CD4-positive, CD25-positive, alpha-beta regulatory T cell (primary cell): Measurements from ENCODE around the gene SLC12A6. TPM values are rescaled to one million over a fixed set of nuclear protein-coding genes. Genes with fewer than 3 reads are reported as not detected.
A peak's percentile ranks its signal among the peaks of the same experiment; 100 is the strongest.

Experiments used
- ATAC-seq, 2 donors: fragments of 150-1000 bp; cut with Tn5 transposase; one replicate each; pipeline ENCODE4 v1.10.0; 2021; ENCODE audit warnings: low read depth in 2 of 2, moderate number of reproducible peaks in 2 of 2, moderate library complexity in 1 of 2
- DNase-seq, 3 donors: peaks; one replicate each; pipeline versions ENCODE4 v3.0.0 to v3.0.0-alpha.2; 2012 to 2022; ENCODE audit warnings: mixed read lengths in 1 of 3
- H3K27ac ChIP-seq: one replicate; pipeline ENCODE4 v1.7.0; 2013; ENCODE audit warnings: mild to moderate bottlenecking, low read length; ENCODE audit not compliant: insufficient read depth, poor library complexity, severe bottlenecking
- H3K27me3 ChIP-seq: one replicate; pipeline ENCODE4 v1.7.0; 2013; ENCODE audit warnings: low read length; ENCODE audit not compliant: control insufficient read depth, insufficient read depth
- H3K36me3 ChIP-seq: one replicate; pipeline ENCODE4 v1.7.0; 2013; ENCODE audit warnings: mild to moderate bottlenecking, low read length, moderate library complexity; ENCODE audit not compliant: control insufficient read depth, insufficient read depth
- H3K4me1 ChIP-seq: 2 replicates; pipeline ENCODE4 v1.7.0; 2013; ENCODE audit warnings: mild to moderate bottlenecking, low read length; ENCODE audit not compliant: insufficient read depth, control insufficient read depth, poor library complexity, severe bottlenecking
- H3K4me3 ChIP-seq: one replicate; pipeline ENCODE4 v1.7.0; 2013; ENCODE audit warnings: low read depth, mild to moderate bottlenecking, low read length, moderate library complexity
- H3K9me3 ChIP-seq, 2 experiments: 1 replicate in 1 of 2; 2 replicates in 1 of 2; pipeline ENCODE4 v1.7.0; 2013; ENCODE audit warnings: low read length in 2 of 2, mild to moderate bottlenecking in 1 of 2, moderate library complexity in 1 of 2; ENCODE audit not compliant: control insufficient read depth in 2 of 2
- H3K27ac Mint-ChIP-seq, 3 donors: one replicate each; pipeline ENCODE4 v1.8.0; 2020 to 2022; ENCODE audit warnings: mild to moderate bottlenecking in 3 of 3, mixed read lengths in 3 of 3, moderate library complexity in 2 of 3
- H3K27me3 Mint-ChIP-seq: one replicate; pipeline ENCODE4 v1.8.0; 2022; ENCODE audit warnings: mild to moderate bottlenecking, mixed read lengths
- H3K36me3 Mint-ChIP-seq: one replicate; pipeline ENCODE4 v1.8.0; 2020; ENCODE audit warnings: mixed read lengths
- H3K4me1 Mint-ChIP-seq, 4 donors: one replicate each; pipeline ENCODE4 v1.8.0; 2020 to 2022; ENCODE audit warnings: mixed read lengths in 4 of 4, mild to moderate bottlenecking in 1 of 4
- H3K4me3 Mint-ChIP-seq, 4 donors: one replicate each; pipeline ENCODE4 v1.8.0; 2020 to 2022; ENCODE audit warnings: mild to moderate bottlenecking in 4 of 4, mixed read lengths in 4 of 4, moderate library complexity in 3 of 4
- H3K9me3 Mint-ChIP-seq, 7 donors: one replicate each; pipeline ENCODE4 v1.8.0; 2020 to 2022; ENCODE audit warnings: mixed read lengths in 7 of 7, mild to moderate bottlenecking in 3 of 7, moderate library complexity in 2 of 7
- polyA plus RNA-seq, 4 donors: library from polyadenylated mRNA; unstranded; fragments of 300-500 nt; fragmentation: Illumina TruSeq; gene quantifications; one replicate each; pipeline ENCODE4 v1.2.3, GENCODE V29; 2021
- total RNA-seq: library from RNA; stranded (reverse); gene quantifications from one replicate; pipeline ENCODE4 v1.2.3, GENCODE V29; 2022

SLC12A6 gene
- total and polyA plus RNA-seq, 5 donors from 2014 or later = 14.1 to 150 (median 14.7) TPM

DNA sequence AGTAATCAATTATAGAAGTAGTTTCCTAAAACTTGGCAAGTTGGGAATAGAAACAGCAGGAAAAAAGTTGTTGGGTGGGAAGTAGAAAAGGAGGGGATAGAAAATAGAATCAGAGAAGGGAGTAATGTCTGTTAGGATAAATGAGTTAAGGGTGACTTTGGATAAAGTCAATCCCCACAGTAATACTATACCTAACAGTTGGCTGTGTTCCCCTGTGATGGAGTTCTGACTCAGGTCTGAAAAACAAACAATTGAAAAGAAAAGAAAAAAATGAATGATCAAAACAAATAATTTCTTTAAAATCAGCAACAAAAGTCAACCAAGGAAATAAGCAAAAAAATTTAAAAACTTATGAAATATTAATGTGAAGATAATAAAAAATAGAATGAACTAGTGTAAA, 62.4 kb downstream of the SLC12A6 start:
- H3K9me3 Mint-ChIP-seq = no peaks in the 10 kb centered on the region
- H3K4me1 Mint-ChIP-seq = peaks cover 33 to 51% (median 36%) of the 10 kb centered on the region in 4 donors
- DNase-seq (no peak), ATAC-seq (no peak)
- no peak overlapping the region for H3K27ac Mint-ChIP-seq
- no peaks in the 10 kb centered on the region for H3K27me3 ChIP-seq
- H3K4me3 Mint-ChIP-seq = no peak overlapping the region
- H3K4me3 ChIP-seq = no peak overlapping the region
- no peaks in the 10 kb centered on the region for H3K27me3 Mint-ChIP-seq
- H3K36me3 ChIP-seq = peaks cover 30% of the 10 kb centered on the region
- H3K9me3 ChIP-seq = no peaks in the 10 kb centered on the region
- H3K4me1 ChIP-seq = peaks cover 3% of the 10 kb centered on the region
- no peak overlapping the region for H3K27ac ChIP-seq
- H3K36me3 Mint-ChIP-seq = peaks cover 28% of the 10 kb centered on the region

DNA sequence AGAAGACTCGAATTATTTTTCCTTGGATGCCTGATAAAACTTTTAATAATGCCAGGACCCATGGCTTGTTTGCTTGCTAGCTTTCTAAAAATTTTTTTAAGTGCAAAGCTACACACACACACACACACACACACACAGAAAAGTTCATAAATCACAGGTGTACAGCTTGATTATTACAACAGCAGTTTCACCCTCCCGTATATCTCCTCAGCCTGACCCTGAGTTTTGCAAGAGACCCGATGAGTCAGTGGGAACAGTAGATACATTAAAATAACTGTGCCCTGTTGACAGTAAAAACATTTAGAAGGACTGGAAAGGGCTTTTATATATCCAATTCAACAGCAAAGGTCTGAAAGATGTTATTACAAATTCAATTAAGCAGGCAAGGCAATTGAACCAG, 66.1 kb downstream of the SLC12A6 start:
- Mint-ChIP-seq H3K4me1 (peaks cover 23 to 37% (median 27%) of the 10 kb centered on the region in 4 donors), H3K9me3 (no peaks in the 10 kb centered on the region), H3K36me3 (peaks cover 34% of the 10 kb centered on the region), H3K27ac (peak overlapping the region in 2 of 3 donors; percentile 51 to 89), H3K4me3 (no peak overlapping the region), H3K27me3 (no peaks in the 10 kb centered on the region)
- no peak overlapping the region for H3K27ac ChIP-seq
- no peak overlapping the region for H3K4me3 ChIP-seq
- ATAC-seq = no peak
- H3K9me3 ChIP-seq = no peaks in the 10 kb centered on the region
- DNase-seq = no peak
- peaks cover 3% of the 10 kb centered on the region for H3K4me1 ChIP-seq
- H3K36me3 ChIP-seq = peaks cover 33% of the 10 kb centered on the region
- H3K27me3 ChIP-seq = no peaks in the 10 kb centered on the region

DNA sequence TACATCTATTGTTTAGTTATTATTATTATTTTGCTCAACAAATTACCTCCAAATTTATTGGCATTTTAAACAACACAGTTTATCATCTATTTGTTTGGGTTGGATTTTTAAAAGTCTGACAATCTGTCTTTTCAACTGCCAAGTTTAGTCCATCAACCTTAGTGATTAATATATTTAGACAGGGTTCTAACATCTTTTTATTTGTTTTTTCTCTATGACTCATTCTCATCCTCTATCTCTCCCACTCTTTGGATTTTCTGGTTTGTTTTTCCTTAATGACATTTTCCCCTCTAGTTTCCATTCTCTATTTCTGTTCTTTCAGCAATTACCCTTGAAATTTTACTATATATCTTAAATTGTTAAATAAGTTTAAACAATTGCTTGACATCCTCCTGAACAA, 70.8 kb downstream of the SLC12A6 start:
- Histone ChIP-seq H3K27ac (no peak overlapping the region), H3K27me3 (no peaks in the 10 kb centered on the region), H3K9me3 (no peaks in the 10 kb centered on the region), H3K36me3 (peaks cover 16% of the 10 kb centered on the region), H3K4me1 (no peaks in the 10 kb centered on the region), H3K4me3 (no peak overlapping the region)
- H3K9me3 Mint-ChIP-seq = no peaks in the 10 kb centered on the region
- H3K27ac Mint-ChIP-seq = peak overlapping the region in 1 of 3 donors; percentile 83
- ATAC-seq (no peak), DNase-seq (no peak)
- H3K27me3 Mint-ChIP-seq = no peaks in the 10 kb centered on the region
- H3K4me3 Mint-ChIP-seq = no peak overlapping the region
- peaks cover 20% of the 10 kb centered on the region for H3K36me3 Mint-ChIP-seq
- peaks cover 18 to 37% (median 24%) of the 10 kb centered on the region in 4 donors for H3K4me1 Mint-ChIP-seq

DNA sequence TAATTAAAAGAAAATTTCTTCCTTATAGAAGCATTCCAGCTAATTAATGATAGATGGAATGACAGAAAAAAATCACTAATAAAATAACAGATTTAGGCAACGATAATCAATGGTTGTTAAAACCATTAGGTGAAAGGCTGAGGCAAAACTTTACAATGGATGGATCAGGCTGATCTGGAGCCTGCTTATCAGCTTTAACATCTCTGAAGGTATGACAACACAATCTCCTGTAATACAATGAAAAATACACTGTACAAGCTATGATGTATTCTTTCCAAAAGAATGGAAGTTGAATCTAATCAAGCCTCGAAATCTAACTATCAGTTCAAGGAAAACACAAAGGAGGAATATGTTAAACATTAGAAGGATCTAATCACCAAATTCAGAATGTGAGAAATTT, 73.5 kb downstream of the SLC12A6 start:
- no peaks in the 10 kb centered on the region for H3K9me3 Mint-ChIP-seq
- no peak for DNase-seq
- H3K4me1 ChIP-seq = no peaks in the 10 kb centered on the region
- H3K27me3 ChIP-seq = no peaks in the 10 kb centered on the region
- peaks cover 14 to 25% (median 17%) of the 10 kb centered on the region in 4 donors for H3K4me1 Mint-ChIP-seq
- H3K27me3 Mint-ChIP-seq = no peaks in the 10 kb centered on the region
- ATAC-seq = no peak
- H3K36me3 ChIP-seq = peaks cover 25% of the 10 kb centered on the region
- H3K4me3 Mint-ChIP-seq = no peak overlapping the region
- H3K4me3 ChIP-seq = no peak overlapping the region
- peak overlapping the region; percentile 14 for H3K27ac ChIP-seq
- H3K36me3 Mint-ChIP-seq = peaks cover 14% of the 10 kb centered on the region
- H3K27ac Mint-ChIP-seq = no peak overlapping the region
- H3K9me3 ChIP-seq = no peaks in the 10 kb centered on the region

DNA sequence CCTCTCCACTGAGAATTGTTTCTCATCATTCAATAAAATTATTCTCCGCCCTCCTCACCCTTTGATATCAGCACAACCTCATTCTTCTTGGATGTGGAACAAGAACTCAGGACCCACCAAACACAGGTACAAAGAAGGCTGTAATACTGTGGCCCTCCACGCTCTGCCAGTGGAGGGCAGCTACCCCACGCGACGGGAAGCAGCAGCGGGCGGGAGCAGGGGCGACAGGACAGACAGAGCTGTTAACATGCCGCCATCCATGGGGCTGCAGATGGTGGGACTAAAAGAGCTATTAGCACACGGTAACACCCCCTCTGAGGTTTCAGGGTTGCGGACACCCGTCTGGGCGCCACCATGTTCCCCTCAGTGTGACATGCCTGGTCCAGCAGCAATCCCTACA, 75.2 kb downstream of the SLC12A6 start:
- H3K36me3 ChIP-seq = peaks cover 39% of the 10 kb centered on the region
- peaks cover 17% of the 10 kb centered on the region for H3K36me3 Mint-ChIP-seq
- DNase-seq = no peak

DNA sequence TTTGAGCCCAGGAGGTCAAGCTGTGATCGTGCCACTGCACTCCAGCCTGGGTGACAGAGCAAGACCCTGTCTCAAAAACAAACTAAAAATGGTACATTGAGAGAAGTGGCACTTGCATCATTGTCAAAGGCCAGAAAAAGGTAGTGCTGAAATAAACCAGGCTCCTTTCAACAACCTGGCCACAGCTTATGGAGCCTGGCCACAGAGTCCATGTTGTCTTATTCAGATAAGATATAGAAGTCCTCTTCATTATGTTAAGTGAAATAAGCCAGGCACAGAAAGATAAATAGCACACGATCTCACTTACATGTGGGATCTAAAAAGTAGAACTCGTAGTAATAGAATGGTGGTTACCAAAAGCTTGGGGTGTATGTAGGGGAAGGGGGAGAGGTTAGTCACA, 78.0 kb downstream of the SLC12A6 start:
- Histone ChIP-seq H3K27me3 (no peaks in the 10 kb centered on the region), H3K27ac (no peak overlapping the region), H3K4me3 (no peak overlapping the region), H3K4me1 (no peaks in the 10 kb centered on the region), H3K36me3 (peaks cover 62% of the 10 kb centered on the region), H3K9me3 (no peaks in the 10 kb centered on the region)
- no peaks in the 10 kb centered on the region for H3K9me3 Mint-ChIP-seq
- H3K4me1 Mint-ChIP-seq = peaks cover 0 to 15% (median 14%) of the 10 kb centered on the region in 4 donors
- no peak for DNase-seq
- no peaks in the 10 kb centered on the region for H3K27me3 Mint-ChIP-seq
- peak overlapping the region in 1 of 3 donors; percentile 97 for H3K27ac Mint-ChIP-seq
- no peak for ATAC-seq
- no peak overlapping the region for H3K4me3 Mint-ChIP-seq
- H3K36me3 Mint-ChIP-seq = peaks cover 39% of the 10 kb centered on the region

More for the DNA sequence above, 75.2 kb downstream of the SLC12A6 start:
- H3K27ac ChIP-seq = no peak overlapping the region
- H3K27me3 Mint-ChIP-seq = no peaks in the 10 kb centered on the region
- no peak for ATAC-seq
- no peaks in the 10 kb centered on the region for H3K9me3 ChIP-seq
- H3K4me1 ChIP-seq = no peaks in the 10 kb centered on the region
- no peaks in the 10 kb centered on the region for H3K9me3 Mint-ChIP-seq
- no peak overlapping the region for H3K4me3 Mint-ChIP-seq
- peak overlapping the region in 2 of 3 donors; percentile 51 to 87 for H3K27ac Mint-ChIP-seq
- no peaks in the 10 kb centered on the region for H3K27me3 ChIP-seq
- H3K4me1 Mint-ChIP-seq = peaks cover 11 to 20% (median 15%) of the 10 kb centered on the region in 4 donors
- H3K4me3 ChIP-seq = no peak overlapping the region

DNA sequence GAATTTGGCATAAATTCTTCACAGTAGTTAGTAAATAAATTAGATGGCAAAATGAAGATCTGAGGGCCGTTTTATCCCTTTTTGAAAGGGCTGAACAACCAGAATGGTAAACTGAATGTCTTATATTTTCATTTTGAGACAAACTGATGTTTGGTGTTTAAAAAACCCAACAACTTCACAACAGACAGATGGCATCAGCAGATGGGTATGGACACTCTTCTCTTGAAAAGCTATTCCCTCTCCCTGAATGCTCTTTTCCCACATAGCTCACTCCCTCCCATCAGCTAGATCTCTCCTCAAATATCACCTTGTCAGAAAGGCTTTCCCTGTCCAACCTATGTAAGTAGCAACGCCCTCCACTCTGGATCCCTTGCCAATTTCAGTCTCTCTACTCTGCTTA, 79.4 kb downstream of the SLC12A6 start:
- no peak overlapping the region for H3K4me3 ChIP-seq
- ATAC-seq = no peak
- H3K36me3 Mint-ChIP-seq = peaks cover 48% of the 10 kb centered on the region
- no peaks in the 10 kb centered on the region for H3K4me1 ChIP-seq
- peaks cover 0 to 15% (median 6%) of the 10 kb centered on the region in 4 donors for H3K4me1 Mint-ChIP-seq
- H3K9me3 ChIP-seq = no peaks in the 10 kb centered on the region
- H3K27me3 Mint-ChIP-seq = no peaks in the 10 kb centered on the region
- H3K4me3 Mint-ChIP-seq = no peak overlapping the region
- H3K27me3 ChIP-seq = no peaks in the 10 kb centered on the region
- H3K9me3 Mint-ChIP-seq = no peaks in the 10 kb centered on the region
- peak overlapping the region; percentile 0 to 76 (median 0) for H3K27ac Mint-ChIP-seq
- peak overlapping the region; percentile 29 for H3K27ac ChIP-seq
- no peak for DNase-seq
- H3K36me3 ChIP-seq = peaks cover 74% of the 10 kb centered on the region

DNA sequence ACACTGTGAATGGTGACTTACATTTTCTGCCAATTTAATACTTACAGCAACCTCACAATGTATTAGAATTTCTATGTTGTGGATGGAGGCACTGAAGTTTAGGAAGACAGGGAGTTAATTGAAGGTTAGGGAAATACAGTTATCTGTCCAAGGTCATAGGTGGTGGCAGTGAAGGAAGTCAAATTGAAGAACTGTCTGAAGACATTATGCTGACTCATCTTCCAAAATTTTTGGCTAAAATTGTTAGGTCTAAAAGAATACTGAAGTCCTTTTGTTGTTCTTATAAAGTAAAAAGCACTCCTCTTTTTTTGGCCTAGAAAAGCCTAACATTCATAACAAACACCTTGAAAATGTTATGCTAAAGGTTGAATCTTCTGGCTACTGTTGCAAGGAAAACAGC, 85.0 kb downstream of the SLC12A6 start:
- no peaks in the 10 kb centered on the region for H3K27me3 Mint-ChIP-seq
- H3K27ac Mint-ChIP-seq = no peak overlapping the region
- H3K36me3 Mint-ChIP-seq = peaks cover 62% of the 10 kb centered on the region
- H3K4me3 Mint-ChIP-seq = no peak overlapping the region
- H3K36me3 ChIP-seq = peaks cover 97% of the 10 kb centered on the region
- no peak for ATAC-seq
- H3K27ac ChIP-seq = no peak overlapping the region
- no peaks in the 10 kb centered on the region for H3K27me3 ChIP-seq
- H3K4me1 ChIP-seq = no peaks in the 10 kb centered on the region
- H3K4me1 Mint-ChIP-seq = peaks cover 0 to 12% (median 7%) of the 10 kb centered on the region in 4 donors
- H3K9me3 Mint-ChIP-seq = no peaks in the 10 kb centered on the region
- H3K4me3 ChIP-seq = no peak overlapping the region
- no peak for DNase-seq
- no peaks in the 10 kb centered on the region for H3K9me3 ChIP-seq
